CD1c-positive myeloid dendritic cell (primary cell): Measurements from ENCODE around the gene CATSPERD.

ENCODE experiments used
- DNase-seq: peaks from one replicate; pipeline ENCODE4 v3.0.0-alpha.2; 2016; ENCODE audit errors: extremely low spot score

The CATSPERD gene

DNA sequence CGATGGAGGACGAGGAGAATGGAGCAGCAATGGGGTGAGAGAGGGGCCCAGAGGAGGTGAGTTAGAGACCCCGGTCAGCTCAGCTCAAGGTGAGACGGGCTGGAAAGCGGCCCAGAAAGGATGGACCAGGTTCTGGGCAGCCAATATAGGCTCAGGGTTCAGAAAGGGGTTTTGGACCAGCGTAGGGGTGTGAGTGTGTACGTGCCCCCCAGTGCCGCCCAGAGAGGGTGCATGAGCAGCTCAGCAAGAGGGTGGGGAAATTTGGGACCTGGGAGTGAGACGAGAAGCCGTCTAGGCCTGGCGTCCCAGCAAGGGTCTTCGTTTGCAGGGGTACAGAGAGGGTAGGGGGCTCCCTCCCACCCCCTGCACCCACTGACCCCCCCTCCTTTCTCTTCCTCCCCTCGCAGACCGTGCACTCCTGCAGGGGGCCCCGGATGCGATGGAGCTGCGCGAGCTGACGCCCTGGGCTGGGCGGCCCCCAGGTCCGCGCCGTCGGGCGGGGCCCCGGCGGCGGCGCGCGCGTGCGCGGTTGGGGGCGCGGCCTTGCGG is 107.0 kb downstream of the CATSPERD start:
- no peak for DNase-seq

DNA sequence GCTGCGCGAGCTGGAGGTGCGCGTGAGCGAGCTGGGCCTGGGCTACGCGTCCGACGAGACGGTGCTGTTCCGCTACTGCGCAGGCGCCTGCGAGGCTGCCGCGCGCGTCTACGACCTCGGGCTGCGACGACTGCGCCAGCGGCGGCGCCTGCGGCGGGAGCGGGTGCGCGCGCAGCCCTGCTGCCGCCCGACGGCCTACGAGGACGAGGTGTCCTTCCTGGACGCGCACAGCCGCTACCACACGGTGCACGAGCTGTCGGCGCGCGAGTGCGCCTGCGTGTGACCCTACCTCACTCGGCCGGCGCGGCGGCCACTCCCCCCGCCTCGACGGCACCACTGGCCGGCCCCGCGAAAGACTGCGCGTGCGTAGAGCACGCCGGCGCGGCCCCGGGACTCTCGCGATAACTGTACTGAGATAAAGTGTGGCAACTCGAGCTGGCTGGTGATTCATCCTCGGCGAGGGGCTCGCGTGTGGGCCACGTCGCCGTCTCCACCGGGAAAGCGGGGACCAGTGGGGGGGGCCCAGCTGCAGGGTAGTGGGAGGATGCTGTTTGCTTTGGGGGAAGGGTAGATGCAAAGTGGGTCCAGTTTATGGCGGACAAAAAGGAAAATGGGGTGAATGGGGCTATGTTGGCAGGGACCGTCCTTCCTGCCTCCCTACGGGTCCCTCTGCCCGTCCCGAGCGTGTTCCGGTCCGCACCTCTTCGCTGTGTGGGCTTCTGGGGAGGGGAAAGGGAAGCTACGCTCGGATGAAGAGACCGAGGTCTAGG is 107.6 kb downstream of the CATSPERD start:
- DNase-seq = peak; percentile 97
